ENCODE data around the gene ASPA. TPM values are rescaled to one million over a fixed set of nuclear protein-coding genes. Genes with fewer than 3 reads are reported as not detected.

Gene ASPA
- total and polyA plus RNA-seq, 2 donors from 2014 or later, result 5.1 to 24.2 TPM

- intact Hi-C loops (cut with DNase I), result no loop called here
- no peaks in the 10 kb centered on the region for H3K4me1 ChIP-seq (ENCODE audit: control insufficient read depth in 2 of 3, insufficient read depth in 2 of 3, low read depth in 1 of 3, low read length in 3 of 3)
- no peak for TF ChIP-seq CTCF (IDR thresholded peaks at IDR 0.05; ENCODE audit: borderline replicate concordance, extremely low read depth, insufficient read depth)
Observed at GRCh38 chr17:3497101-3497500, 21.3 kb downstream of the ASPA start.

GRCh38 chr17:3501344-3501743 is 25.5 kb downstream of the ASPA start:
- FAIRE-seq (no peak), DNase-seq (no peak)
- Histone ChIP-seq H3K27me3 (ENCODE audit: control insufficient read depth, insufficient read depth, low read length) (no peaks in the 10 kb centered on the region), H3K9me3 (ENCODE audit: control insufficient read depth in 2 of 3, insufficient read depth in 1 of 3, low read length in 3 of 3) (no peaks in the 10 kb centered on the region), H3K4me3 (ENCODE audit: low read length in 3 of 3) (no peak overlapping the region), H3K27ac (ENCODE audit: low read depth in 2 of 2, low read length in 2 of 2) (no peak overlapping the region), H3K4me1 (ENCODE audit: control insufficient read depth in 2 of 3, insufficient read depth in 2 of 3, low read depth in 1 of 3, low read length in 3 of 3) (no peaks in the 10 kb centered on the region), H3K36me3 (ENCODE audit: control insufficient read depth in 2 of 3, insufficient read depth in 3 of 3, low read length in 3 of 3) (no peaks in the 10 kb centered on the region), H3K9ac (ENCODE audit: low read length in 3 of 3) (no peak overlapping the region)
- intact Hi-C loops (cut with DNase I), result no loop called here
- TF ChIP-seq CTCF (IDR thresholded peaks at IDR 0.05; ENCODE audit: borderline replicate concordance, extremely low read depth, insufficient read depth), result no peak

More at GRCh38 chr17:3497101-3497500, 21.3 kb downstream of the ASPA start:
- no peak for FAIRE-seq
- Histone ChIP-seq H3K9ac (ENCODE audit: low read length in 3 of 3) (no peak overlapping the region), H3K27ac (ENCODE audit: low read depth in 2 of 2, low read length in 2 of 2) (no peak overlapping the region), H3K4me3 (ENCODE audit: low read length in 3 of 3) (no peak overlapping the region), H3K27me3 (ENCODE audit: control insufficient read depth, insufficient read depth, low read length) (no peaks in the 10 kb centered on the region), H3K9me3 (ENCODE audit: control insufficient read depth in 2 of 3, insufficient read depth in 1 of 3, low read length in 3 of 3) (no peaks in the 10 kb centered on the region), H3K36me3 (ENCODE audit: control insufficient read depth in 2 of 3, insufficient read depth in 3 of 3, low read length in 3 of 3) (no peaks in the 10 kb centered on the region)
- no peak for DNase-seq

- H3K9ac ChIP-seq (ENCODE audit: low read length in 3 of 3), result no peak overlapping the region
- no peak for TF ChIP-seq CTCF (IDR thresholded peaks at IDR 0.05; ENCODE audit: borderline replicate concordance, extremely low read depth, insufficient read depth)
- H3K9me3 ChIP-seq (ENCODE audit: control insufficient read depth in 2 of 3, insufficient read depth in 1 of 3, low read length in 3 of 3), result peaks cover 0 to under 1% (median 0%) of the 10 kb centered on the region in 3 donors
- DNase-seq (no peak), FAIRE-seq (no peak)
- no peaks in the 10 kb centered on the region for H3K4me1 ChIP-seq (ENCODE audit: control insufficient read depth in 2 of 3, insufficient read depth in 2 of 3, low read depth in 1 of 3, low read length in 3 of 3)
- H3K27ac ChIP-seq (ENCODE audit: low read depth in 2 of 2, low read length in 2 of 2), result no peak overlapping the region
- no peak overlapping the region for H3K4me3 ChIP-seq (ENCODE audit: low read length in 3 of 3)
- H3K27me3 ChIP-seq (ENCODE audit: control insufficient read depth, insufficient read depth, low read length), result no peaks in the 10 kb centered on the region
- intact Hi-C loops (cut with DNase I), result no loop called here
- no peaks in the 10 kb centered on the region for H3K36me3 ChIP-seq (ENCODE audit: control insufficient read depth in 2 of 3, insufficient read depth in 3 of 3, low read length in 3 of 3)
Observed at GRCh38 chr17:3502466-3502865, 26.7 kb downstream of the ASPA start.

- no peaks in the 10 kb centered on the region for H3K4me1 ChIP-seq (ENCODE audit: control insufficient read depth in 2 of 3, insufficient read depth in 2 of 3, low read depth in 1 of 3, low read length in 3 of 3)
- DNase-seq, result no peak
- H3K36me3 ChIP-seq (ENCODE audit: control insufficient read depth in 2 of 3, insufficient read depth in 3 of 3, low read length in 3 of 3), result no peaks in the 10 kb centered on the region
- no peak overlapping the region for H3K27ac ChIP-seq (ENCODE audit: low read depth in 2 of 2, low read length in 2 of 2)
- no peak for FAIRE-seq
- intact Hi-C loops (cut with DNase I), result no loop called here
- H3K27me3 ChIP-seq (ENCODE audit: control insufficient read depth, insufficient read depth, low read length), result no peaks in the 10 kb centered on the region
- H3K4me3 ChIP-seq (ENCODE audit: low read length in 3 of 3), result no peak overlapping the region
- TF ChIP-seq CTCF (IDR thresholded peaks at IDR 0.05; ENCODE audit: borderline replicate concordance, extremely low read depth, insufficient read depth), result no peak
- H3K9ac ChIP-seq (ENCODE audit: low read length in 3 of 3), result no peak overlapping the region
- H3K9me3 ChIP-seq (ENCODE audit: control insufficient read depth in 2 of 3, insufficient read depth in 1 of 3, low read length in 3 of 3), result peaks cover 0 to 3% (median 0%) of the 10 kb centered on the region in 3 donors
Observed at GRCh38 chr17:3503285-3503684, 27.5 kb downstream of the ASPA start.

Measured in kidney (tissue), 14 donors.